Astrocyte (in vitro differentiated cells and primary cell): Measurements from ENCODE around the gene ZNF621. TPM values are rescaled to one million over a fixed set of nuclear protein-coding genes. Genes with fewer than 3 reads are reported as not detected.

Source experiments
- DNase-seq: peaks from one replicate; pipeline ENCODE4 v3.0.0-alpha.2; 2010; ENCODE audit warnings: low read depth
- FAIRE-seq: peaks from 2 replicates; lab custom pipeline; 2011; peaks lifted over from hg19 to GRCh38; lab: Jason Lieb, UNC
- H2AFZ ChIP-seq: 2 replicates; pipeline ENCODE4 v1.6.0; 2012; ENCODE audit warnings: low read depth, low read length, inconsistent platforms
- H3K27ac ChIP-seq: 2 replicates; pipeline ENCODE4 v1.5.1; 2011; ENCODE audit warnings: low read depth, low read length, inconsistent platforms
- H3K27me3 ChIP-seq: 2 replicates; pipeline ENCODE4 v1.6.0; 2011; ENCODE audit warnings: low read length, inconsistent platforms; ENCODE audit not compliant: insufficient read depth
- H3K36me3 ChIP-seq: 2 replicates; pipeline ENCODE4 v1.5.1; 2011; ENCODE audit warnings: low read length, inconsistent platforms; ENCODE audit not compliant: insufficient read depth
- H3K4me1 ChIP-seq: 2 replicates; pipeline ENCODE4 v1.5.1; 2011; ENCODE audit warnings: low read length, inconsistent platforms; ENCODE audit not compliant: insufficient read depth
- H3K4me2 ChIP-seq: 2 replicates; pipeline ENCODE4 v1.6.0; 2012; ENCODE audit warnings: low read length, inconsistent platforms
- H3K4me3 ChIP-seq: 2 replicates; pipeline ENCODE4 v1.5.1; 2011; ENCODE audit warnings: low read depth, mild to moderate bottlenecking, low read length, inconsistent platforms; ENCODE audit not compliant: insufficient read depth
- H3K79me2 ChIP-seq: 2 replicates; pipeline ENCODE4 v1.6.0; 2012; ENCODE audit warnings: mild to moderate bottlenecking, low read length, inconsistent platforms; ENCODE audit not compliant: insufficient read depth
- H3K9ac ChIP-seq: 2 replicates; pipeline ENCODE4 v1.6.0; 2012; ENCODE audit warnings: mild to moderate bottlenecking, low read length, inconsistent platforms
- H3K9me3 ChIP-seq: 2 replicates; pipeline ENCODE4 v1.5.1; 2012; ENCODE audit warnings: low read depth, mild to moderate bottlenecking, low read length, inconsistent platforms; ENCODE audit not compliant: insufficient read depth
- H4K20me1 ChIP-seq: 2 replicates; pipeline ENCODE4 v1.6.0; 2012; ENCODE audit warnings: low read length, inconsistent platforms; ENCODE audit not compliant: insufficient read depth
- H3K27ac Mint-ChIP-seq: one replicate; pipeline ENCODE4 v1.8.0; 2021; ENCODE audit warnings: mild to moderate bottlenecking, mixed read lengths; ENCODE audit not compliant: unreplicated experiment
- H3K27me3 Mint-ChIP-seq: one replicate; pipeline ENCODE4 v1.8.0; 2021; ENCODE audit warnings: low read depth, mixed read lengths; ENCODE audit not compliant: unreplicated experiment
- H3K36me3 Mint-ChIP-seq: one replicate; pipeline ENCODE4 v1.8.0; 2021; ENCODE audit warnings: low read depth, mixed read lengths; ENCODE audit not compliant: unreplicated experiment
- H3K4me1 Mint-ChIP-seq: one replicate; pipeline ENCODE4 v1.8.0; 2021; ENCODE audit warnings: low read depth, mixed read lengths; ENCODE audit not compliant: unreplicated experiment
- H3K4me3 Mint-ChIP-seq: one replicate; pipeline ENCODE4 v1.8.0; 2021; ENCODE audit warnings: mild to moderate bottlenecking, moderate library complexity, mixed read lengths; ENCODE audit not compliant: unreplicated experiment
- H3K9me3 Mint-ChIP-seq: one replicate; pipeline ENCODE4 v1.8.0; 2021; ENCODE audit warnings: mild to moderate bottlenecking, mixed read lengths; ENCODE audit not compliant: unreplicated experiment
- CTCF ChIP-seq: IDR thresholded peaks from 2 replicates; pipeline ENCODE4 v1.5.1; 2011; ENCODE audit warnings: low read depth, mild to moderate bottlenecking, inconsistent platforms, low read length, moderate library complexity; ENCODE audit not compliant: insufficient read depth
- EZH2 ChIP-seq: IDR thresholded peaks from 2 replicates; pipeline ENCODE4 v1.6.1; 2012; ENCODE audit warnings: mild to moderate bottlenecking, low read length, inconsistent platforms; ENCODE audit not compliant: insufficient read depth
- total RNA-seq: library from RNA; stranded (reverse); gene quantifications from 2 replicates; pipeline ENCODE4 v1.2.1, GENCODE V29; 2021

The ZNF621 gene
- total RNA-seq, 1 donor from 2014 or later, result 28.9 TPM

GRCh38 chr3:40505599-40506462 is 18.9 kb upstream of the ZNF621 start, which contains the start of gene ZNF620:
TSS of gene ZNF620 (plus strand) at chr3:40506039. CDS start at chr3:40506353, 314 bp downstream.
- peak within 1 kb of the TSS; percentile 96 for H3K4me2 ChIP-seq
- H3K79me2 ChIP-seq, result no peaks in the 10 kb centered on the region
- FAIRE-seq (no peak), DNase-seq (peak; percentile 48)
- no peaks in the 10 kb centered on the region for H4K20me1 ChIP-seq
- H3K4me1 ChIP-seq, result peaks cover 19% of the 10 kb centered on the region
- Mint-ChIP-seq H3K27ac (peak within 1 kb of the TSS; percentile 48), H3K4me1 (peaks cover 8% of the 10 kb centered on the region), H3K9me3 (no peaks in the 10 kb centered on the region), H3K27me3 (no peaks in the 10 kb centered on the region), H3K36me3 (peaks cover 3% of the 10 kb centered on the region), H3K4me3 (peak within 1 kb of the TSS; percentile 92)
- H3K9me3 ChIP-seq, result no peaks in the 10 kb centered on the region
- TF ChIP-seq CTCF, result peak; percentile 18
- TF ChIP-seq EZH2, result no peak
- peak within 1 kb of the TSS; percentile 73 for H3K27ac ChIP-seq
- peak within 1 kb of the TSS; percentile 78 for H2AFZ ChIP-seq
- peak within 1 kb of the TSS; percentile 78 for H3K9ac ChIP-seq
- no peaks in the 10 kb centered on the region for H3K36me3 ChIP-seq
- no peaks in the 10 kb centered on the region for H3K27me3 ChIP-seq
- H3K4me3 ChIP-seq, result peak within 1 kb of the TSS; percentile 76

- no peaks in the 10 kb centered on the region for H3K9me3 Mint-ChIP-seq
- H3K27ac ChIP-seq, result no peak overlapping the region
- peaks cover 8% of the 10 kb centered on the region for H3K4me1 ChIP-seq
- H3K36me3 Mint-ChIP-seq, result peaks cover 7% of the 10 kb centered on the region
- H3K9ac ChIP-seq, result no peak overlapping the region
- H4K20me1 ChIP-seq, result no peaks in the 10 kb centered on the region
- peaks cover 5% of the 10 kb centered on the region for H3K4me1 Mint-ChIP-seq
- no peak overlapping the region for H3K4me3 ChIP-seq
- no peak overlapping the region for H3K4me2 ChIP-seq
- no peaks in the 10 kb centered on the region for H3K36me3 ChIP-seq
- no peaks in the 10 kb centered on the region for H3K79me2 ChIP-seq
- H3K27me3 Mint-ChIP-seq, result no peaks in the 10 kb centered on the region
- DNase-seq (no peak), FAIRE-seq (no peak)
- no peak overlapping the region for H3K27ac Mint-ChIP-seq
- H2AFZ ChIP-seq, result no peak overlapping the region
- no peaks in the 10 kb centered on the region for H3K27me3 ChIP-seq
- H3K9me3 ChIP-seq, result no peaks in the 10 kb centered on the region
- no peak for TF ChIP-seq EZH2
- TF ChIP-seq CTCF, result no peak
- no peak overlapping the region for H3K4me3 Mint-ChIP-seq
Measured at GRCh38 chr3:40511031-40511718, 13.6 kb upstream of the ZNF621 start.
